NCI-H2081 treated with DMSO at 0.1 percent for 48 hours (cell line): ENCODE data around the gene CFAP46.

Experiments used
- DNase-seq: peaks from one replicate; lab custom pipeline; 2025; lab: John Stamatoyannopoulos, UW

The CFAP46 gene

GRCh38 chr10:132768346-132769248 is 173.8 kb downstream of the CFAP46 start:
- DNase-seq, result no peak

GRCh38 chr10:132766291-132766690 is 176.1 kb downstream of the CFAP46 start:
- DNase-seq, result no peak

GRCh38 chr10:132765435-132765834 is 176.9 kb downstream of the CFAP46 start:
- no peak for DNase-seq

GRCh38 chr10:132764108-132764507 is 178.3 kb downstream of the CFAP46 start:
- DNase-seq, result no peak

- DNase-seq, result no peak
Measured at GRCh38 chr10:132763545-132763944, 178.8 kb downstream of the CFAP46 start.

GRCh38 chr10:132762267-132762666 is 180.1 kb downstream of the CFAP46 start:
- DNase-seq, result no peak

GRCh38 chr10:132761395-132762060 is 180.8 kb downstream of the CFAP46 start:
- no peak for DNase-seq

- DNase-seq, result no peak
Measured at GRCh38 chr10:132758865-132759264, 183.5 kb downstream of the CFAP46 start.
